ENCODE measurements around the gene PRRX2.

Gene PRRX2

GRCh38 chr9:129728744-129729143 lies 63.3 kb downstream of the PRRX2 start:
- no peaks in the 10 kb centered on the region for H3K4me1 ChIP-seq
- no peaks in the 10 kb centered on the region for H3K9me3 ChIP-seq
- no peaks in the 10 kb centered on the region for H3K36me3 ChIP-seq
- no peaks in the 10 kb centered on the region for H3K27me3 ChIP-seq
- TF ChIP-seq CTCF (IDR thresholded peaks at IDR 0.05; ENCODE audit: low read depth, low read length), result no peak
- no peak for DNase-seq
- no peak overlapping the region for H3K4me3 ChIP-seq (ENCODE audit: low read depth, low read length)

- Histone ChIP-seq H3K4me3 (ENCODE audit: low read depth, low read length) (no peak overlapping the region), H3K27me3 (no peaks in the 10 kb centered on the region), H3K4me1 (no peaks in the 10 kb centered on the region), H3K36me3 (no peaks in the 10 kb centered on the region), H3K9me3 (no peaks in the 10 kb centered on the region)
- TF ChIP-seq CTCF (IDR thresholded peaks at IDR 0.05; ENCODE audit: low read depth, low read length), result no peak
- no peak for DNase-seq
These were observed 66.1 kb downstream of the PRRX2 start for GRCh38 chr9:129731477-129732085.

GRCh38 chr9:129732100-129732499 lies 66.7 kb downstream of the PRRX2 start:
- no peak for TF ChIP-seq CTCF (IDR thresholded peaks at IDR 0.05; ENCODE audit: low read depth, low read length)
- DNase-seq, result no peak
- no peaks in the 10 kb centered on the region for H3K4me1 ChIP-seq

GRCh38 chr9:129732946-129733631 lies 67.6 kb downstream of the PRRX2 start:
- no peak for TF ChIP-seq CTCF (IDR thresholded peaks at IDR 0.05; ENCODE audit: low read depth, low read length)
- H3K27me3 ChIP-seq, result no peaks in the 10 kb centered on the region
- DNase-seq, result no peak

More at GRCh38 chr9:129732100-129732499, 66.7 kb downstream of the PRRX2 start:
- no peaks in the 10 kb centered on the region for H3K27me3 ChIP-seq
- no peaks in the 10 kb centered on the region for H3K9me3 ChIP-seq
- no peaks in the 10 kb centered on the region for H3K36me3 ChIP-seq
- no peak overlapping the region for H3K4me3 ChIP-seq (ENCODE audit: low read depth, low read length)

GRCh38 chr9:129733632-129733953 lies 68.1 kb downstream of the PRRX2 start:
- no peak for DNase-seq
- Histone ChIP-seq H3K27me3 (no peaks in the 10 kb centered on the region), H3K4me1 (no peaks in the 10 kb centered on the region), H3K36me3 (no peaks in the 10 kb centered on the region), H3K4me3 (ENCODE audit: low read depth, low read length) (no peak overlapping the region), H3K9me3 (no peaks in the 10 kb centered on the region)
- no peak for TF ChIP-seq CTCF (IDR thresholded peaks at IDR 0.05; ENCODE audit: low read depth, low read length)

More at GRCh38 chr9:129732946-129733631, 67.6 kb downstream of the PRRX2 start:
- H3K4me1 ChIP-seq, result no peaks in the 10 kb centered on the region
- no peak overlapping the region for H3K4me3 ChIP-seq (ENCODE audit: low read depth, low read length)
- H3K36me3 ChIP-seq, result no peaks in the 10 kb centered on the region
- H3K9me3 ChIP-seq, result no peaks in the 10 kb centered on the region

- no peaks in the 10 kb centered on the region for H3K36me3 ChIP-seq
- TF ChIP-seq CTCF (IDR thresholded peaks at IDR 0.05; ENCODE audit: low read depth, low read length), result no peak
These were observed 70.1 kb downstream of the PRRX2 start for GRCh38 chr9:129735546-129735945.

More at GRCh38 chr9:129735546-129735945, 70.1 kb downstream of the PRRX2 start:
- no peak for DNase-seq
- H3K27me3 ChIP-seq, result no peaks in the 10 kb centered on the region
- no peaks in the 10 kb centered on the region for H3K4me1 ChIP-seq
- H3K9me3 ChIP-seq, result no peaks in the 10 kb centered on the region
- H3K4me3 ChIP-seq (ENCODE audit: low read depth, low read length), result no peak overlapping the region
